K562 (cell line): ENCODE measurements around the gene SCN4A. TPM values are rescaled to one million over a fixed set of nuclear protein-coding genes. Genes with fewer than 3 reads are reported as not detected.

Experiments
- CHD7 ChIP-seq: fragments of 200-600 bp; sonication (generic); IDR thresholded peaks from one replicate; pipeline ENCODE4 v1.6.1; 2012; ENCODE audit warnings: mild to moderate bottlenecking, low read depth, low read length, inconsistent platforms
- DLX4 ChIP-seq: fragments of 250-450 bp; sonication (Bioruptor Pico); IDR thresholded peaks from 2 replicates; pipeline ENCODE4 v1.6.1; 2021; ENCODE audit warnings: mild to moderate bottlenecking
- EGR1 ChIP-seq: fragments of 450-650 bp; conservative IDR thresholded peaks from 2 replicates; pipeline ENCODE4 v1.6.1; 2017; ENCODE audit warnings: mild to moderate bottlenecking
- ESRRB ChIP-seq: fragments of 250-450 bp; sonication (Bioruptor Pico); IDR thresholded peaks from 2 replicates; pipeline ENCODE4 v1.5.0; 2020; ENCODE audit warnings: mild to moderate bottlenecking, moderate library complexity, borderline replicate concordance
- GATAD2B ChIP-seq: fragments of 450-650 bp; IDR thresholded peaks from 2 replicates; pipeline ENCODE4 v1.6.1; 2017; ENCODE audit warnings: mild to moderate bottlenecking, borderline replicate concordance
- HBP1 ChIP-seq: fragments of 450-650 bp; formaldehyde crosslinking; IDR thresholded peaks from 2 replicates; pipeline ENCODE4 v1.4.0; 2022; ENCODE audit warnings: missing genetic modification characterization
- HNRNPUL1 ChIP-seq: fragments of 200-400 bp; formaldehyde crosslinking; IDR thresholded peaks from 2 replicates; pipeline ENCODE4 v1.6.1; 2017; ENCODE audit warnings: low read length
- NFE2L1 ChIP-seq: fragments of 450-650 bp; IDR thresholded peaks from 2 replicates; pipeline ENCODE4 v1.6.1; 2016; ENCODE audit warnings: missing genetic modification characterization, low read depth, mild to moderate bottlenecking, missing compliant biosample characterization, moderate library complexity, borderline replicate concordance
- RBBP5 ChIP-seq: fragments of 200-600 bp; sonication (generic); IDR thresholded peaks from 2 replicates; pipeline ENCODE4 v1.6.1; 2012; ENCODE audit warnings: borderline replicate concordance, mild to moderate bottlenecking, low read length, control low read depth, inconsistent platforms; ENCODE audit not compliant: insufficient read depth, poor library complexity, severe bottlenecking
- SREBF1 ChIP-seq: fragments of 150-350 bp; IDR thresholded peaks from 2 replicates; pipeline ENCODE4 v1.6.1; 2014; ENCODE audit warnings: antibody characterized with exemption, low read depth, low read length, borderline replicate concordance
- YBX1 ChIP-seq: fragments of 450-650 bp; IDR thresholded peaks from 2 replicates; pipeline ENCODE4 v1.7.1; 2016; ENCODE audit warnings: mild to moderate bottlenecking
- ZKSCAN8 ChIP-seq: fragments of 200-800 bp; sonication (Bioruptor generic); IDR thresholded peaks from 2 replicates; pipeline ENCODE4 v1.6.1; 2016; ENCODE audit warnings: missing genetic modification characterization, missing compliant biosample characterization
- ZNF212 ChIP-seq: fragments of 450-650 bp; formaldehyde crosslinking; IDR thresholded peaks from 2 replicates; pipeline ENCODE4 v1.4.0; 2020; ENCODE audit warnings: mild to moderate bottlenecking
- polyA plus RNA-seq, 8 experiments: library from polyadenylated mRNA; depleted of rRNA in 4 of 8; stranded (reverse) in 5 of 8; unstranded in 3 of 8; fragments of >200 nt; fragmentation: Nextera tagmentation in 2 of 8; fragmentation: Illumina TruSeq in 1 of 8; extraction: Ambion mirVana in 2 of 8; extraction: Trizol in 1 of 8; gene quantifications; 2 replicates each; pipeline versions ENCODE4 v1.2.1 to v1.2.3, GENCODE V29; 2011 to 2014; ENCODE audit warnings: inconsistent platforms in 1 of 8, missing spikeins in 1 of 8
- total RNA-seq, 7 experiments: library from RNA; depleted of rRNA in 6 of 7; stranded (reverse); fragments of >200 nt in 6 of 7; fragmentation: Illumina TruSeq in 2 of 7; extraction: Trizol in 2 of 7; gene quantifications; 2 replicates each; pipeline versions ENCODE4 v1.2.1 to v1.2.3, GENCODE V29; 2011 to 2021; ENCODE audit warnings: low replicate concordance in 1 of 7

The SCN4A gene
- total and polyA plus RNA-seq, 9 of the 15 experiments (the other 6 are each of a cell fraction or from before 2014, with no cell fraction given) = 0.29 to 2.6 (median 1.4) TPM

- TF ChIP-seq HBP1 (CRISPR knock-in tag) = 0 out of 2 replicates have a peak, but pooled peaks have one; percentile 15
- no peak for TF ChIP-seq ZKSCAN8 (CRISPR knock-in tag)
- TF ChIP-seq GATAD2B = no peak
- peak; percentile 33 for TF ChIP-seq EGR1
- TF ChIP-seq HNRNPUL1 = no peak
- TF ChIP-seq RBBP5 = no peak
- TF ChIP-seq ZNF212 = no peak
- TF ChIP-seq ESRRB (CRISPR knock-in tag) = no peak
- no peak for TF ChIP-seq SREBF1
- no peak for TF ChIP-seq YBX1
- TF ChIP-seq NFE2L1 = no peak
- no peak for TF ChIP-seq CHD7
- TF ChIP-seq DLX4 (CRISPR knock-in tag) = no peak
Measured at GRCh38 chr17:63998721-63999679, 26.3 kb upstream of the SCN4A start (continued).
